ENCODE measurements around the gene ADO. TPM values are rescaled to one million over a fixed set of nuclear protein-coding genes. Genes with fewer than 3 reads are reported as not detected.
A peak's percentile ranks its signal among the peaks of the same experiment; 100 is the strongest.

ADO gene
- total and polyA plus RNA-seq, 10 of the 15 experiments (the other 5 are each of a cell fraction or from before 2014, with no cell fraction given) = 4.3 to 44.6 (median 18.7) TPM

DNA sequence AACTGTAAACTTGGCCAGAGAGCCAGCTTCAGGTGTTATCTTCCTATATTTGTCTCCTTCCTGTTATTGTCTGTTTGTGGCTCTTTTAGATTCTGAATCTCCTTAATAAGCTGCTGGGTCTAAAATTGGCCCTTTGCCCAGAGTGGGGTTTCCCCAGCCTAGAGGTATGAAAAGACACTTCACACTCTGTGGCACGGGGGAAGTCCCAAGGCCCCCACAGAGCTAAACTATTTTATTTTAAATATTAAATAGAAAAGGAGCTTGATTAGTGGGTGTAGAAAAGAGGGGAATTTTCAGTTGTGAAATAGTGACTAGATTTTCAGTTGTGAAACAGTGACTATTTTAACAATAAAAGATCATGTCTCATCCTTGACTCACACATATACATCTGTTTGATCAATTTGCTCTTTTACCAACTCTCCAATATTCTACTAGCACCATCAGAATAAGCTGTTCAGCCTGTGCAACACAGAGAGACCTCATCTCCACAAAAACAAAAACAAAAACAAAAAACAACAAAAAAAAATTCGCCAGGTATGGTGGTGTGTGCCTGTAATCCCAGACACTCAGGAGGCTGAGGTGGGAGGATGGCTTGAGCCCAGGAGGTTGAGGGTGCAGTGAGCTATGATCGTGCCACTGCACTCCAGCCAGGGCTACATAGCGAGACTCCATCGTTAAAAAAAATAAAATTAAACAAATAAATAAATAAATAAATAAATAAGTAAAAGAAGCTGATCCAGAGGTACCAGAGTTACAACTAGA is 24.9 kb upstream of the ADO start (continued):
- TF ChIP-seq KLF5 (IDR thresholded peaks at IDR 0.05; ENCODE audit: partially characterized antibody) (no peak), SRF (IDR thresholded peaks at IDR 0.05; ENCODE audit: low read depth in 2 of 2, low read length in 2 of 2) (peak in 1 of 2 experiments; percentile 51; a peak in 1 of 4 replicates), NFYB (IDR thresholded peaks at IDR 0.05; ENCODE audit: insufficient read depth, low read depth, low read length) (no peak), CBFB (IDR thresholded peaks at IDR 0.05; ENCODE audit: low read depth) (0 out of 2 replicates have a peak, but pooled peaks have one; percentile 23), DPF2 (IDR thresholded peaks at IDR 0.05) (peak; percentile 78), EP300 (IDR thresholded peaks at IDR 0.05; ENCODE audit: borderline replicate concordance in 1 of 2, control insufficient read depth in 1 of 2, low read depth in 2 of 2, low read length in 2 of 2) (peak; percentile 83 to 84), JUND (IDR thresholded peaks at IDR 0.05; ENCODE audit: low read depth, low read length) (no peak), BHLHE40 (IDR thresholded peaks at IDR 0.05; ENCODE audit: borderline replicate concordance in 1 of 2, low read depth in 2 of 2, low read length in 1 of 2) (peak; percentile 24 to 63; a peak in 2 of 4 replicates), FOXM1 (IDR thresholded peaks at IDR 0.05; ENCODE audit: low read depth, low read length) (peak; percentile 94), JUNB (IDR thresholded peaks at IDR 0.05) (peak; percentile 43; the same call in 1 of the 2 replicates), SMC3 (IDR thresholded peaks at IDR 0.05; ENCODE audit: borderline replicate concordance, low read length) (peak; percentile 15; the same call in 1 of the 2 replicates), YY1 (IDR thresholded peaks at IDR 0.05; ENCODE audit: low read depth, low read length) (no peak), MTA2 (IDR thresholded peaks at IDR 0.05; ENCODE audit: low read depth) (peak; percentile 94), YBX1 (IDR thresholded peaks at IDR 0.05) (peak; percentile 65; the same call in 1 of the 2 replicates), RUNX3 (IDR thresholded peaks at IDR 0.05; ENCODE audit: low read length) (peak; percentile 91)
- TF ChIP-seq, protein P1, sequence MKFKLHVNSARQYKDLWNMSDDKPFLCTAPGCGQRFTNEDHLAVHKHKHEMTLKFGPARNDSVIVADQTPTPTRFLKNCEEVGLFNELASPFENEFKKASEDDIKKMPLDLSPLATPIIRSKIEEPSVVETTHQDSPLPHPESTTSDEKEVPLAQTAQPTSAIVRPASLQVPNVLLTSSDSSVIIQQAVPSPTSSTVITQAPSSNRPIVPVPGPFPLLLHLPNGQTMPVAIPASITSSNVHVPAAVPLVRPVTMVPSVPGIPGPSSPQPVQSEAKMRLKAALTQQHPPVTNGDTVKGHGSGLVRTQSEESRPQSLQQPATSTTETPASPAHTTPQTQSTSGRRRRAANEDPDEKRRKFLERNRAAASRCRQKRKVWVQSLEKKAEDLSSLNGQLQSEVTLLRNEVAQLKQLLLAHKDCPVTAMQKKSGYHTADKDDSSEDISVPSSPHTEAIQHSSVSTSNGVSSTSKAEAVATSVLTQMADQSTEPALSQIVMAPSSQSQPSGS (IDR thresholded peaks at IDR 0.05; ENCODE audit: low read length) = peak; percentile 73; the same call in 1 of the 2 replicates
- TF ChIP-seq, protein P2, sequence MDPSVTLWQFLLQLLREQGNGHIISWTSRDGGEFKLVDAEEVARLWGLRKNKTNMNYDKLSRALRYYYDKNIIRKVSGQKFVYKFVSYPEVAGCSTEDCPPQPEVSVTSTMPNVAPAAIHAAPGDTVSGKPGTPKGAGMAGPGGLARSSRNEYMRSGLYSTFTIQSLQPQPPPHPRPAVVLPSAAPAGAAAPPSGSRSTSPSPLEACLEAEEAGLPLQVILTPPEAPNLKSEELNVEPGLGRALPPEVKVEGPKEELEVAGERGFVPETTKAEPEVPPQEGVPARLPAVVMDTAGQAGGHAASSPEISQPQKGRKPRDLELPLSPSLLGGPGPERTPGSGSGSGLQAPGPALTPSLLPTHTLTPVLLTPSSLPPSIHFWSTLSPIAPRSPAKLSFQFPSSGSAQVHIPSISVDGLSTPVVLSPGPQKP (IDR thresholded peaks at IDR 0.05; ENCODE audit: low read depth, low read length) = peak; percentile 40; the same call in 1 of the 2 replicates
- TF ChIP-seq, protein P3, sequence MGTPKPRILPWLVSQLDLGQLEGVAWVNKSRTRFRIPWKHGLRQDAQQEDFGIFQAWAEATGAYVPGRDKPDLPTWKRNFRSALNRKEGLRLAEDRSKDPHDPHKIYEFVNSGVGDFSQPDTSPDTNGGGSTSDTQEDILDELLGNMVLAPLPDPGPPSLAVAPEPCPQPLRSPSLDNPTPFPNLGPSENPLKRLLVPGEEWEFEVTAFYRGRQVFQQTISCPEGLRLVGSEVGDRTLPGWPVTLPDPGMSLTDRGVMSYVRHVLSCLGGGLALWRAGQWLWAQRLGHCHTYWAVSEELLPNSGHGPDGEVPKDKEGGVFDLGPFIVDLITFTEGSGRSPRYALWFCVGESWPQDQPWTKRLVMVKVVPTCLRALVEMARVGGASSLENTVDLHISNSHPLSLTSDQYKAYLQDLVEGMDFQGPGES (IDR thresholded peaks at IDR 0.05) = no peak
- TF ChIP-seq, protein P4, sequence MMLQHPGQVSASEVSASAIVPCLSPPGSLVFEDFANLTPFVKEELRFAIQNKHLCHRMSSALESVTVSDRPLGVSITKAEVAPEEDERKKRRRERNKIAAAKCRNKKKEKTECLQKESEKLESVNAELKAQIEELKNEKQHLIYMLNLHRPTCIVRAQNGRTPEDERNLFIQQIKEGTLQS (IDR thresholded peaks at IDR 0.05; ENCODE audit: borderline replicate concordance, extremely low read depth, low read depth, low read length) = no peak
- TF ChIP-seq, protein P5, sequence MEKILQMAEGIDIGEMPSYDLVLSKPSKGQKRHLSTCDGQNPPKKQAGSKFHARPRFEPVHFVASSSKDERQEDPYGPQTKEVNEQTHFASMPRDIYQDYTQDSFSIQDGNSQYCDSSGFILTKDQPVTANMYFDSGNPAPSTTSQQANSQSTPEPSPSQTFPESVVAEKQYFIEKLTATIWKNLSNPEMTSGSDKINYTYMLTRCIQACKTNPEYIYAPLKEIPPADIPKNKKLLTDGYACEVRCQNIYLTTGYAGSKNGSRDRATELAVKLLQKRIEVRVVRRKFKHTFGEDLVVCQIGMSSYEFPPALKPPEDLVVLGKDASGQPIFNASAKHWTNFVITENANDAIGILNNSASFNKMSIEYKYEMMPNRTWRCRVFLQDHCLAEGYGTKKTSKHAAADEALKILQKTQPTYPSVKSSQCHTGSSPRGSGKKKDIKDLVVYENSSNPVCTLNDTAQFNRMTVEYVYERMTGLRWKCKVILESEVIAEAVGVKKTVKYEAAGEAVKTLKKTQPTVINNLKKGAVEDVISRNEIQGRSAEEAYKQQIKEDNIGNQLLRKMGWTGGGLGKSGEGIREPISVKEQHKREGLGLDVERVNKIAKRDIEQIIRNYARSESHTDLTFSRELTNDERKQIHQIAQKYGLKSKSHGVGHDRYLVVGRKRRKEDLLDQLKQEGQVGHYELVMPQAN (conservative IDR thresholded peaks at IDR 0.05) = no peak
- TF ChIP-seq, protein P6, sequence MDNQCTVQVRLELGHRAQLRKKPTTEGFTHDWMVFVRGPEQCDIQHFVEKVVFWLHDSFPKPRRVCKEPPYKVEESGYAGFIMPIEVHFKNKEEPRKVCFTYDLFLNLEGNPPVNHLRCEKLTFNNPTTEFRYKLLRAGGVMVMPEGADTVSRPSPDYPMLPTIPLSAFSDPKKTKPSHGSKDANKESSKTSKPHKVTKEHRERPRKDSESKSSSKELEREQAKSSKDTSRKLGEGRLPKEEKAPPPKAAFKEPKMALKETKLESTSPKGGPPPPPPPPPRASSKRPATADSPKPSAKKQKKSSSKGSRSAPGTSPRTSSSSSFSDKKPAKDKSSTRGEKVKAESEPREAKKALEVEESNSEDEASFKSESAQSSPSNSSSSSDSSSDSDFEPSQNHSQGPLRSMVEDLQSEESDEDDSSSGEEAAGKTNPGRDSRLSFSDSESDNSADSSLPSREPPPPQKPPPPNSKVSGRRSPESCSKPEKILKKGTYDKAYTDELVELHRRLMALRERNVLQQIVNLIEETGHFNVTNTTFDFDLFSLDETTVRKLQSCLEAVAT (IDR thresholded peaks at IDR 0.05) = peak; percentile 73; the same call in 1 of the 2 replicates
